H54 (cell line): ENCODE results near the gene GINS3.
A peak's percentile ranks its signal among the peaks of the same experiment; 100 is the strongest.
"Not testable (repeated sequence)": the region's sequence is repeated elsewhere in the genome, so short reads cannot be mapped to it uniquely, and the experiment has no call there.

Experiments used
- DNase-seq: peaks from one replicate; pipeline ENCODE4 v3.0.0; 2011; ENCODE audit warnings: low spot score, mixed read lengths; ENCODE audit not compliant: insufficient read length
- FAIRE-seq: peaks from 3 replicates; lab custom pipeline; 2011; peaks lifted over from hg19 to GRCh38; lab: Jason Lieb, UNC
- POLR2A ChIP-seq: IDR thresholded peaks from 2 replicates; pipeline ENCODE4 v1.6.1; 2011; ENCODE audit warnings: low read depth, mild to moderate bottlenecking, low read length

Gene GINS3

DNA sequence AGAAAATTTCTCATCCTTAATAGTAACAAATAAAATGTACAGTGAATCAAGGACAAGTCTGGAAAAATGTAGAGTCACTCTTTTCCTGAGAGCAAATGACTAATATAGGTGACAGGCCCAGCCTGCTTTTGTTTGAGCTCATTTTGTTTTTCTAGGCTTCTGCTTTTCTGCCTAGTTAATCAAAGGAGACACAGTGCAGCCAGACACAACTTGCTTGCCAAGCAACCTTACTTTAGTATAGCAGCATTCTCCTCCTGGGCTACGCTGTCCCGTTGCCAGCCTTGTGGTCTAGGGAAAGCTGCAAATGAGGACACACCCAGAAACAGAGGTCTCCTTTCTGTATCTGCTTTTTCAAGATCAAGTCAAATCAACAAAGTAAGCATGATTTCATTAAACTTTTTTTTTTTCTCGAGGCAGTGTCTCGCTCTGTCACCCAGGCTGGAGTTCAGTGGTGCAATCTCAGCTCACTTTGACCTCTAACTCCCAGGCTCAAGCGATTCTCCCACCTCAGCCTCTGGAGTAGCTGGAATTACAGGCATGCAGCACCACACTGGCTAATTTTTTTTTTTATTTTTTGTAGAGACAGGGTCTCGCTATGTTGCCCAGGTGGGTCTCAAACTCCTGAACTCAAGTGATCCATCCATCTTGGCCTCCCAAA, 17.2 kb downstream of the GINS3 start:
- TF ChIP-seq POLR2A = no peak
- FAIRE-seq = peak; percentile 64
- peak; percentile 57 for DNase-seq

DNA sequence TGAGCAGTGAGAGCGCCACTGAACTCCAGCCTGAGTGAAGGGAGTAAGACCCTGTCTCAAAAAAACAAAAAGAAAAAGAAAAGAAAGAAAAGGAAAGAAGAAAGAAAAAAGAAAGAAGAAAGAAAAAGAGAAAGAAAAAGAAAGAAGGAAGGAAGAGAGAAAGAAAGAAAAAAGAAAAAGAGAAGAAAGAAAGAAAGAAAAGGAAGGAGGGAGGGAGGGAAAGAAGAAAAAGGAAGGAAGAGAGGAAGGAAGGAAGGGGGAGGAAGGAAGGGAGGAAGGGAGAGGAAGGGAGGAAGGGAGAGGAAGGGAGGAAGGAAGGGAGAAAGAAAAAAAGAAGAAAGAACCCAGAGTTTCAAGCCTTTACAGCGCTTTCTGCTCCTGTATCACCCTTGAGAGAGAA, 19.1 kb downstream of the GINS3 start:
- FAIRE-seq (no peak), DNase-seq (no peak)
- TF ChIP-seq POLR2A = no peak

DNA sequence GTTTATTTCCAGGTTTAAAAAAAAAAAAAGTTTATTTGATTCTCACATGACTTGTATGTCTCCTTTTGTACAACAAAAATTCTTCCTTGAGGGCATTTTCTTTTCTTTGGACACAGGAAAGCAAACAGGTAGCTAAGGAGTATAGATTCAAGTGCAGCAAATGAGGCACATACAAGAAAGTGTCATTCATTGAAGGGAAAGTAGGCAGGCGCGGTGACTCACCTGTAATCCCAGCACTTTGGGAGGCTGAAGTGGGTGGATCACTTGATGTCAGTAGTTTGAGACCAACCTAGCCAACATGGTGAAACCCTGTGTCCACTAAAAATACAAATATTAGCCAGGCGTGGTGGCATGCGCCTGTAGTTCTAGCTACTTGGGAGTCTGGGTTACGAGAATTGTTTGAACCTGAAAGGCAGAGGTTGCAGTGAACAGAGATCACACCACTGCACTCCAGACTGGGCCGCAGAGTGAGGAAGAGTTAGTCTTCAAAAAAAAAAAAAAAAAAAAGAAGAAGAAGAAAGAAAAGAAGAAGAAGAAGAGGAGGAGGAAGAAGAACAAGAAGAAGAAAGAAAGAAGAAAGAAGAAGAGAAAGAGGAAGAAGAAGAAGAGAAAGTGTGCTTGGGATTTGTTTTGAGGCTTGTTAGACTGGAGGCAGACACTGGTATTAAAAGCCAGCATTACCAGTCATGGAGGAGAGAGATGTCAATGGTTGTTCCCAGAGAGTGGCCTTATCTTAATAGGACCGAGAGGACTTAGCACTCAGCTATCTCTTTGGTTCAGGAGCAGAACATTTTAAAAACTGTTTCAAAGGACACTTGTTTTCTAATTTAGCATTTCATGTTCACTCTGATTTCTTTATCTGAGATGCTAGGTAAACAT, 19.7 kb downstream of the GINS3 start:
- TF ChIP-seq POLR2A = no peak
- no peak for FAIRE-seq
- no peak for DNase-seq

DNA sequence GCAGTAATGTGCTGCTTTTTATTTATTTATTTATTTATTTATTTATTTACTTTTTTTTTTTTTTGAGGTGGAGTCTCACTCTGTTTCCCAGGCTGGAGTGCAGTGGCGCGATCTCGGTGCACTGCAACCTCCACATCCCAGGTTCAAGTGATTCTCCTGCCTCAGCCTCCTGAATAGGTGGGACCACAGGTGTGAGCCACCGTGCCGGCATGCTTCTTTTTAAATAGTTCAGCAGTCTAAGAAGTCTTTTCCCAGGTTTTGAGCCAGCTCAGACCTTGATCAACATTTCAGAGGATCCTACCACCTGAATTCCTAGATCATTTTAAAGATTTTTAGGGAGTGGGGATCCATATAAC, 20.3 kb downstream of the GINS3 start:
- not testable (repeated sequence) for FAIRE-seq, DNase-seq

DNA sequence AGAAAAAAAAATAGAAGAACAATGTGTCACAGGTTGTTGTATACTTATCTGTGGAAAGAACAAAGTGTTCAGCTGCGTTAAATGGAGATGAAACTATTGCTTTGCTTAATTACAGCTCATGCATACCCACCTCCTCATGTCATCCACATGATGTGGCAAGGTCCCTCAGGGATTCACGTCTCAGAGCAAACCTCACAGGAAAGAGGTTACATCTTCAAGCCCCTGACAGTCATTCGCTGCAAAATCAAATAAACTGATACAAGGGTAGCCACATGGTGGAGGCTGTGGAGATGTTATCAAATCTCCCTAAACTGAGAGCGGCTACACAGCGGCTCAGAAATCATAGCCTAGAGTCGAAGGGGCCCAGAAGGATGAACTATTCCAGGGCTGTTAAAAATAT, 21.1 kb downstream of the GINS3 start:
- DNase-seq (no peak), FAIRE-seq (no peak)
- no peak for TF ChIP-seq POLR2A

DNA sequence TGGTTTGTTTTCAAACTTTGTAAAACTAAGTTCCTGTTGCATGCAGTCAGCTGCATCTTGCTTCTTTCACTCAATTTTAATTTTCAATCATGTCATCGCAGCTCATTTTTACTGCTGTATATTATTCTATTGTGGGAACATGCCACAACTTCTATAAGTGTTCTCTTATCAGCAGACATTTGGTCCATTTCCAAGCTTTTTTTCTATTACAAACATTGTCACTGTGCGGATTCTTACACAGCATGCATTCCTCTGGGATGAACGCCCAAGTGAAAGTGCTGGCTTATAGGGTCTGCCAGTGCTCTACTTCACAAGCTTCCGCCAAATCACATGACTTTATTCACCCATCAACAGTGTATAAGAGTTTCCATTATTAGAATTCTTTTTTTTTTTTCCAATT, 22.7 kb downstream of the GINS3 start:
- DNase-seq (no peak), FAIRE-seq (no peak)
- TF ChIP-seq POLR2A = no peak

DNA sequence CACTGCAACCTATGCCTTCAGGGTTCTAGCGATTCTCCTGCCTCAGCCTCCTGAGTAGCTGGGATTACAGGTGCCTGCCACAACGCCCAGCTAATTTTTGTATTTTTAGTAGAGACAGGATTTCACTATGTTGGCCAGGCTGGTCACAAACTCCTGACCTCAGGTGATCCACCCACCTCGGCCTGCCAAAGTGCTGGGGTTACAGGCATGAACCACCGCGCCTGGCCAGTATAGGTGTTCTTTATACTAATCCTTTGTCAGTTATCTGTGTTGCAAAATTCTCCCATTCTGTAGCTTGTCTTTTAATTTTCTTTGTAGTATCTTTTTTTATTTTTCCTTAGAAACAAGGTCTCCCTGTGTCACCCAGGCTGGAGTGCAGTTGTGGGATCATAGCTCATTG, 23.7 kb downstream of the GINS3 start:
- not testable (repeated sequence) for FAIRE-seq, DNase-seq

DNA sequence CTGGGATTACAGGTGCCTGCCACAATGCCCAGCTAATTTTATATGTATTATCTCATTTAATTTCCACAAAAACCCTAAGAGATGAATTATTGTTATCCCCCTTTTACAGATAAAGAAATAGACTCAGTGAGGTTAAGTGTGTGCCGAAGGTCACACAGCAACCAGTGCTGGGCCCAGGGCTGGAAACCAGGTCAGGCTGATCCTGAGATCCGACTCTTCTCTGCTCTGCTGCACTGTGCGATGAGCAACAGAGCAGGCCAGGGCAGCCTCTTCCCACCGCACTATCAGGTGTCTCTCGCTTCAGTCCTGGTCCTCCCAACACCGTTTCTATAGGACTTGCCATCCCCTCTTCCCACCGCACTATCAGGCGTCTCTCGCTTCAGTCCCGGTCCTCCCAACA, 24.8 kb downstream of the GINS3 start:
- no peak for FAIRE-seq
- no peak for TF ChIP-seq POLR2A
- no peak for DNase-seq

DNA sequence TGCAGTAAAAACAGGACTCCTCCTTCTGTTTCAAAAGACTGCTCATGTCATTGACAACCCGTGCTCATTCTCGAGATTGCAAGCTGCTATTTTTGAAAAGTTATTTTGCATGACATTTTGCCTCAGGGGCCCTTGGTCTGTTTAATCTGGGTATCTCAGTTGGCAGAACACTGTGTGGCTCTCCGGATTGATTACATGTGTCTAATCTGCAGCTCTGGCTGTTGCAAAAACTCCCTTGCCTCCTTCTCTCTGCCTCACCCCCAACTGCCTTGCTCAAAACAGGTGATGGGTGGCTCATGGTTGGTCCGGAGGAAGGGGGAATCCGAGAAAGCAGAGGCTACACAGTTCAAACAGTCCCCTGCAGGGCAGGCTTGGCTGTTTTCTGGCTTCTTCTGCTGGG, 25.3 kb downstream of the GINS3 start:
- FAIRE-seq (no peak), DNase-seq (no peak)
- TF ChIP-seq POLR2A = no peak

DNA sequence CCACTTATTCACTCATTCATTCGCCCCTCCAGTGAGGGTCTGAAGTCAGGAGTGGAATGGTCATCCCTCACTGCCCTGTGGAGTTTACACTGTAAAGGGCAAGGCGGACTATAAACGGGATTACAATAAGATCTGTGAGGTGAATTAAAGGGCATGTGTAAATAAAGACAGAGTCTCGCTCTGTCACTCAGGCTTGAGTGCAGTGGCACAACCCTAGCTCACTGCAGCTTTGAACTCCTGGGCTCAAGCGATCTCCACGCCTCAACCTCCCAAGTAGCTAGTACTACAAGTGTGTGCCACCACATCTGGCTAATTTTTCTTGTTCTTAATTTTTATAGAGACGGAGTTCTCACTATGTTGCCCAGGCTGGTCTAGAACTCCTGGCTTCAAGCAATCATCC, 25.8 kb downstream of the GINS3 start:
- no peak for TF ChIP-seq POLR2A
- DNase-seq (no peak), FAIRE-seq (no peak)

DNA sequence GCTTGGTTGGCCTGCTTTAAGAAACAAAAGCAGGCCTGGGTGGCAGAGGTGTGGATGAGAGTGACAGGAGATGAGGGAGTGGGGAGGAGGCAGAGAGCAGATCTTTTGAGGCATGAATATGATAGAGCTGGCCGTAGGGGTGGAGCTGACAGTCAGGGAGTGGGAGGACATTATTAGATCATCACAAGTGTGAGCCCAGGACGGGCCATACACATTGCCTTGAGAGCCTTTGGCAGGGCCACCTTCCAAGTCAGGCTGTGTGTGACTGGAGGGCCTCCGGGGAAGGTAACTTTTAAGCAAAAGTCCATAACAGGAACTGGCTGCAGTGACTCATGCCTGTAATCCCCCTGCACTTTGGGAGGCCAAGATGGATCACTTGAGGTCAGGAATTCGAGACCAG, 26.3 kb downstream of the GINS3 start:
- DNase-seq = peak; percentile 54
- peak; percentile 58 for FAIRE-seq
- TF ChIP-seq POLR2A = no peak

DNA sequence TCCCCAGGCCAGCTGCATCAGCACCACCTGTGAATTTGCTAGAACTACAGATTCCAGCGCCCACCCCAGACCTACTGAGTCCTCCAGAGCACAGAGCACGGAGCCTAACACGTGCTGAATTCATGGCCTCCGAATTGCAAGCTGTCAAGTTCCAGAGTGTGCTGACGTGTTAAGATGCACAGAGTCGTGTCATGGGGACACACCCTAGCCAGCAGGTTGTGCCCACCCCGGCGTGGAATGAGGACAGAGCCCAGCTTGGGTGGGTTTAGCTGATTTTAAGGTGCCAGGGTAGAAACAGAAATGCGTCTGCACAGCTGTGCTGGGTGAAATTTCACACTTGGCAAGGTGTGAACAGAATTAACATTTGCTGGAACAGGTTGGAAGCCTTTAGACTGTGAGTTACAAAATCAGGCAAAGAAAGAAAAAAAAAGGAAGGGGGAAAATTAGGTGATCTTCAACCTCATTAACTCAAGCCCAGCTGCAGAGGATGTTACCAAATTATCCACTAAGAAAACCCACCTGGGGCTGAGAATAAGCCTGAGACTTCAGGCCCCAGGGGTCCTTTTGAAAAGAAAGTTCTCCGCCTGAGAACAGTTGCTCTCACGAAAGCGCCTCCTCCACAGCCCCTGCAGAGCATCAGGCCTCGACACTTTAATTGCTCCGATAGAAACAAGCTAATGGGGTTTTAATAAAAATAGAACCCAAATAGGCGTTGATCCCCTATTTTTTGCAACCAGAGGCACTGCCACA, 27.1 kb downstream of the GINS3 start:
- TF ChIP-seq POLR2A = no peak
- FAIRE-seq (no peak), DNase-seq (no peak)

DNA sequence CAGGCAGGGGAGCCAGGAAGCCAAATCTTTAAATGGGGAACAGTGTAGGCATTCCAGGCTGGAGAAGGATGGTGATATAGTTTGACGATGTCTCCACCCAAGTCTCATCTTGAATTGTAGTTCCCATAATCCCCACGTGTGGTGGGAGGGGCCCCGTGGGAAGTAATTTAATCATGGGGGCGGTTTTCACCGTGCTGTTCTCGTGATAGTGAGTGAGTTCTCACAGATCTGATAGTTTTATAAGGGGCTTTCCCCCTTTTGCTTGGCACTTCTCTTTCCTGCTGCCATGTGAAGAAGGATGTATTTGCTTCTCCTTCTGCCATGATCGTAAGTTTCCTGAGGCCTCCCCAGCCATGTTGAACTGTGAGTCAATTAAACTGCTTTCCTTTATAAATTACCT, 28.8 kb downstream of the GINS3 start:
- DNase-seq (no peak), FAIRE-seq (no peak)
- TF ChIP-seq POLR2A = no peak

DNA sequence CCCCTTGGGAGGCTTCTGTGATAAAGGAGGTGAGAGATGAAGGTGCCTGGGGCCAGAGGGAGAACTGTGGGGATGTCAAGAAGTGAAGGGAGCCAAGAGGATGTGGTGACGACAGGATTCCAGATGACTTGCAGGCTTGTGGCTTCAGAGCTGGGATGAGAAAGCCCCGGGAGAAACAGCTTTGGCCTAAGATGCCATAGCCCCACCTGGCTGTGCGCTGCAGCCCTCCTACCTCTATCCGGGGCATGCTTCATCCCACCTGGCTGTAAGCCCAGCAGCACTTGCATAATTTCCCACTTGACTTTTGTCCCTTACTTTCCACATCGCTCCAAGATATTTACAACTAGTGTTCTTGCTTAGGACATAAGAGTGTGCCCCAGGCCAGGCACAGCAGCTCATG, 29.3 kb downstream of the GINS3 start:
- no peak for DNase-seq
- TF ChIP-seq POLR2A = no peak
- no peak for FAIRE-seq

DNA sequence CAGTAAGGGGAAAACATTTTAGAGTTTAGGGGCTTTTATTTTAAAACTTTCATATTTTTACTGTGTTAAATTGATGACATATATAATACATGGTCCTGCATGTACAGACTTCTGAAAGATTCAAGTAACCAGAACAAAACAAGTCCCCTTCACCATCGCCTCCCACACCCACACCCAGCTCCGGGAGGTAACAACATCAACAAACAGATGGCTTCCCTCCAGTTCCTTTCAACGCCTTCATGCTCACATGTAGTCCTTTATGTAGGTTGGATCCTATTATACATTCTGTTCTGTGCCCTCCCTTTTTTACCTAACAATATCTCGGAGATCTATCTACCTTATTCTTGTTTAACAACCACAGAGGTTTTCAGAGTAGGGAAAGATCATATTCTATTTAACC, 30.5 kb downstream of the GINS3 start:
- DNase-seq (no peak), FAIRE-seq (no peak)
- TF ChIP-seq POLR2A = no peak
